ENCODE results near the gene ZNF177.

Gene ZNF177

DNA sequence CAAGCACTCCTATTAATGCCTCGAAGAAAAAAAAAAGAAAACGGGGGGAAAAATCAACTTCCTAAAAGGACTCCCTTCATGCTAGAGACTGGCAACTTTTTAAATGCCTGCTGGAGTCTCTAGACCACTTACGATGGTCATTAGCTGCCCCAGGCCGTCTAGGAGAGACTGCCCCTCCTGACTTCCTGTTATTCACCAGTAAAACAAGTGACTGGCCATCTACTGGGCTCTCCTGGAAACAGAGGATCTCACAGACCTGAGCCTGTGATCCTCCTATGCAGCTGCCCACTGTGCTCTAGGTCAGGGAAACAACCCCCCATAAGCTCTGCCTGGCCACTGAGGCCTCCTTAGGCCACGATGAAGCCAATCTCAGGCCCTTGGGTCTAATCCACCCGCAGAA is 65.1 kb downstream of the ZNF177 start:
- Histone ChIP-seq H3K4me3 (ENCODE audit: low read length) (no peak overlapping the region), H3K79me2 (ENCODE audit: low read length) (0 out of 2 replicates have a peak, but pooled peaks cover 7% of the 10 kb centered on the region), H3K4me1 (ENCODE audit: low read length) (peaks cover 10% of the 10 kb centered on the region), H3K9ac (ENCODE audit: low read length) (no peak overlapping the region), H3K9me3 (ENCODE audit: insufficient read depth, low read length) (no peaks in the 10 kb centered on the region), H2AFZ (ENCODE audit: low read depth, low read length) (no peak overlapping the region), H4K20me1 (ENCODE audit: insufficient read depth, low read length) (no peaks in the 10 kb centered on the region), H3K36me3 (replicated peaks; ENCODE audit: low read depth, low read length) (peaks cover 90% of the 10 kb centered on the region), H3K27ac (ENCODE audit: low read length) (no peak overlapping the region), H3K27me3 (ENCODE audit: low read depth, low read length) (no peaks in the 10 kb centered on the region), H3K4me2 (ENCODE audit: low read length) (no peak overlapping the region)
- TF ChIP-seq, protein P1, sequence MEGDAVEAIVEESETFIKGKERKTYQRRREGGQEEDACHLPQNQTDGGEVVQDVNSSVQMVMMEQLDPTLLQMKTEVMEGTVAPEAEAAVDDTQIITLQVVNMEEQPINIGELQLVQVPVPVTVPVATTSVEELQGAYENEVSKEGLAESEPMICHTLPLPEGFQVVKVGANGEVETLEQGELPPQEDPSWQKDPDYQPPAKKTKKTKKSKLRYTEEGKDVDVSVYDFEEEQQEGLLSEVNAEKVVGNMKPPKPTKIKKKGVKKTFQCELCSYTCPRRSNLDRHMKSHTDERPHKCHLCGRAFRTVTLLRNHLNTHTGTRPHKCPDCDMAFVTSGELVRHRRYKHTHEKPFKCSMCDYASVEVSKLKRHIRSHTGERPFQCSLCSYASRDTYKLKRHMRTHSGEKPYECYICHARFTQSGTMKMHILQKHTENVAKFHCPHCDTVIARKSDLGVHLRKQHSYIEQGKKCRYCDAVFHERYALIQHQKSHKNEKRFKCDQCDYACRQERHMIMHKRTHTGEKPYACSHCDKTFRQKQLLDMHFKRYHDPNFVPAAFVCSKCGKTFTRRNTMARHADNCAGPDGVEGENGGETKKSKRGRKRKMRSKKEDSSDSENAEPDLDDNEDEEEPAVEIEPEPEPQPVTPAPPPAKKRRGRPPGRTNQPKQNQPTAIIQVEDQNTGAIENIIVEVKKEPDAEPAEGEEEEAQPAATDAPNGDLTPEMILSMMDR (IDR thresholded peaks at IDR 0.05; ENCODE audit: low read depth, low read length), result no peak
- no peak for TF ChIP-seq EZH2phosphoT487 (IDR thresholded peaks at IDR 0.05; ENCODE audit: low read depth)

DNA sequence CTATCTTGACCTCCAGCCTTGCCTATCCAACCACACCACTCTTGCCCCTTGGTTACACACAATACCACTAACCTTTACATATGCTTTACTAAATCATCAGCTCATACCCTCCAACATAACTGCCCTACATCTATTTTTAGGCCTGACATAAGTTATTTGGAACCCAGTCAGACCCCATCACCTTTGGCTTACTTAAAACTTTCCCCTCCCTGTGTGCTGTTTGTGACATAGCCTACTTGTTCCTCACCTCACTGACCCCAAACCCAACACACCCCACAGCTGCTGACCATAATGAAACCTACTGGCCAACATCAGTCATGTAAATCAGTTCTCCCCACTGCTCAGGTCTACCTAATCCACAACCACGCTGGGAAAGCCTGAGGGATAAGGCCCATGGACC is 67.6 kb downstream of the ZNF177 start:
- no peak overlapping the region for H3K9ac ChIP-seq (ENCODE audit: low read length)
- no peak overlapping the region for H3K27ac ChIP-seq (ENCODE audit: low read length)
- no peaks in the 10 kb centered on the region for H4K20me1 ChIP-seq (ENCODE audit: insufficient read depth, low read length)
- no peak overlapping the region for H3K4me2 ChIP-seq (ENCODE audit: low read length)
- H2AFZ ChIP-seq (ENCODE audit: low read depth, low read length), result no peak overlapping the region
- peaks cover 74% of the 10 kb centered on the region for H3K36me3 ChIP-seq (replicated peaks; ENCODE audit: low read depth, low read length)
- H3K9me3 ChIP-seq (ENCODE audit: insufficient read depth, low read length), result no peaks in the 10 kb centered on the region
- H3K4me1 ChIP-seq (ENCODE audit: low read length), result peaks cover 19% of the 10 kb centered on the region
- H3K27me3 ChIP-seq (ENCODE audit: low read depth, low read length), result no peaks in the 10 kb centered on the region
- no peak for TF ChIP-seq EZH2phosphoT487 (IDR thresholded peaks at IDR 0.05; ENCODE audit: low read depth)
- TF ChIP-seq, protein P1 (IDR thresholded peaks at IDR 0.05; ENCODE audit: low read depth, low read length), result no peak
- H3K79me2 ChIP-seq (ENCODE audit: low read length), result peaks cover 23% of the 10 kb centered on the region
- no peak overlapping the region for H3K4me3 ChIP-seq (ENCODE audit: low read length)

DNA sequence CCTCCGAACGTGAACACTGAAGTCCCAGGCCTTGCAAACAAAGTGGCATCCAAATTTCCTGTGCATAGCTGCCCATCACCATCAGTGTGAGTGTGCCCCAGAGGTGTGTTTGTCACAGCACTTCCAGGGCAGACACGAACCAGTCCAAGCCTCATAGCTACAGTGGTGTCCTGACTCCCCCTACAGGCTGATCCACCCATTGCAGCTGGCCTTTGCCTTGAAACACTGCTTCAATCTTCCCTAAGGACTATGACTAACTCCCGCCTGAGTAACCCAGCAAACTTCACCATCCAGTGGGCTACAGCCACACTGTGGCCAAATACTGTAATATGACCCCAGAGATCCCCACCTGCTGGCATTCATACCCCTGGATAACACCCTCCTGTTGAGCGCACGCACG is 68.7 kb downstream of the ZNF177 start:
- no peak overlapping the region for H3K27ac ChIP-seq (ENCODE audit: low read length)
- H3K79me2 ChIP-seq (ENCODE audit: low read length), result peaks cover 33% of the 10 kb centered on the region
- TF ChIP-seq, protein P1 (IDR thresholded peaks at IDR 0.05; ENCODE audit: low read depth, low read length), result peak; percentile 55
- no peak for TF ChIP-seq EZH2phosphoT487 (IDR thresholded peaks at IDR 0.05; ENCODE audit: low read depth)
- H3K4me3 ChIP-seq (ENCODE audit: low read length), result no peak overlapping the region
- no peak overlapping the region for H3K4me2 ChIP-seq (ENCODE audit: low read length)
- H3K9ac ChIP-seq (ENCODE audit: low read length), result no peak overlapping the region
- no peaks in the 10 kb centered on the region for H3K9me3 ChIP-seq (ENCODE audit: insufficient read depth, low read length)
- H4K20me1 ChIP-seq (ENCODE audit: insufficient read depth, low read length), result no peaks in the 10 kb centered on the region
- peaks cover 26% of the 10 kb centered on the region for H3K4me1 ChIP-seq (ENCODE audit: low read length)
- no peak overlapping the region for H2AFZ ChIP-seq (ENCODE audit: low read depth, low read length)
- no peaks in the 10 kb centered on the region for H3K27me3 ChIP-seq (ENCODE audit: low read depth, low read length)
- H3K36me3 ChIP-seq (replicated peaks; ENCODE audit: low read depth, low read length), result peaks cover 68% of the 10 kb centered on the region
